Stomach (tissue), 9 donors: ENCODE data around the gene GREB1. TPM values are rescaled to one million over a fixed set of nuclear protein-coding genes. Genes with fewer than 3 reads are reported as not detected.

Experiments
- DNase-seq, 2 donors: peaks; one replicate each; pipeline versions ENCODE4 v3.0.0 to v3.0.0-alpha.2; 2013 to 2019
- H3K27ac ChIP-seq, 5 donors: fragments of 200-600 bp in 4 of 5; sonication (generic) in 4 of 5; one replicate each; pipeline ENCODE4 v1.5.1; 2013 to 2019; ENCODE audit warnings: mild to moderate bottlenecking in 1 of 5, moderate library complexity in 1 of 5
- H3K27me3 ChIP-seq, 3 donors: fragments of 200-600 bp; sonication (generic); one replicate each; pipeline ENCODE4 v1.5.1; 2017 to 2019; ENCODE audit warnings: mixed run types in 1 of 3
- H3K36me3 ChIP-seq, 4 donors: fragments of 200-600 bp; sonication (generic); 1 replicate in 3 of 4; 2 replicates in 1 of 4; pipeline ENCODE4 v1.5.1; 2016 to 2019
- H3K4me1 ChIP-seq, 4 donors: fragments of 200-600 bp; sonication (generic); one replicate each; pipeline ENCODE4 v1.5.1; 2016 to 2019
- H3K4me3 ChIP-seq, 4 donors: fragments of 200-600 bp; sonication (generic) in 3 of 4; one replicate each; pipeline ENCODE4 v1.5.1; 2016 to 2019; ENCODE audit warnings: mild to moderate bottlenecking in 1 of 4
- H3K9me3 ChIP-seq, 4 donors: fragments of 200-600 bp; sonication (generic); one replicate each; pipeline ENCODE4 v1.5.1; 2016 to 2019
- CTCF ChIP-seq, 7 experiments: fragments of 450-650 bp in 4 of 7; fragments of 200-600 bp in 3 of 7; sonication (generic) in 3 of 7; IDR thresholded peaks; one replicate each; pipeline ENCODE4 v1.5.1; 2016 to 2019; ENCODE audit warnings: antibody characterized with exemption in 7 of 7, control low read depth in 2 of 7, mild to moderate bottlenecking in 1 of 7
- EP300 ChIP-seq: sonication (generic); formaldehyde crosslinking; IDR thresholded peaks from one replicate; pipeline ENCODE4 v1.6.1; 2017; ENCODE audit warnings: antibody characterized with exemption
- POLR2A ChIP-seq, 4 donors: fragments of 450-650 bp; IDR thresholded peaks; one replicate each; pipeline ENCODE4 v1.6.1; 2016; ENCODE audit warnings: antibody characterized with exemption in 4 of 4, control low read depth in 2 of 4, mild to moderate bottlenecking in 1 of 4, moderate library complexity in 1 of 4
- POLR2AphosphoS5 ChIP-seq, 3 donors: sonication (generic); formaldehyde crosslinking; IDR thresholded peaks; one replicate each; pipeline ENCODE4 v1.6.1; 2016; ENCODE audit warnings: antibody characterized with exemption in 3 of 3
- WGBS, 5 donors: extraction: QIAGEN DNeasy Blood & Tissue Kit in 3 of 5; methylation state at CpG; one replicate each; pipeline versions ENCODE4 v1.1.5 to v1.1.7; 2013 to 2018; 5-methylcytosine and 5-hydroxymethylcytosine counted together
- intact Hi-C: fragments of 100-400 bp; cut with DNase I; formaldehyde crosslinking; loops from one replicate; pipeline ENCODE4 v1.15.1; 2023; ENCODE audit warnings: low total_unique reads
- polyA plus RNA-seq, 3 donors: library from polyadenylated mRNA; stranded (reverse); fragments of 200-250 nt; gene quantifications; one replicate each; pipeline ENCODE4 v1.2.3, GENCODE V29; 2013
- total RNA-seq, 5 donors: library from RNA; depleted of rRNA; stranded (reverse); fragments of >200 nt; gene quantifications; one replicate each; pipeline versions ENCODE4 v1.1.0 to v1.2.3, GENCODE V29; 2014 to 2016
- donor health status: healthy with polysubstance abuse.
- donor health status: Bipolar disorder and iron deficiency.
- donor health status: healthy.

GREB1 gene
- total and polyA plus RNA-seq, 8 donors = 0.88 to 37.9 (median 3.6) TPM

DNA sequence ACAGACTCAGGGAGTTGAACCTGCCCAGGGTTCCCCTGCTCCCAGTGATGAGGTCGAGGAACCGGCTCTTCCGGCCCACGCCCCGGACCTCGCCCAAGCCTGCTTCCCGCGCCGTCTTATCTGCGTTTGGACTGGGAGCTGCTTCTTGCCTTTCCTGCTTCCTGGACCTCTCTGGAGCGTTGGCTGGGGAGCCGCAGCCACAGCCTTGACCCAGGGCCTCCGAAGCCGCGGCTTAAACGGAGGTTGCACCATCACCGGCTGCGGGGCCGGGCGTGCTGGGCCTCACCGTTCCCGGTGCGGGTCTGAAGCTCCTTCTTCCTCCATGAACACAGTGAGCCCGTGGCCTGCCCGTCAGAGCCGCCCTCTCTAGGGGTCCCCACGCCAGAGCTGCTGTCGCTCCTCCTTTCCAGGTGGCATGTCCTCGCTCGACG, 122.8 kb downstream of the GREB1 start:
- Histone ChIP-seq H3K27me3 (peaks cover 0 to 32% (median 1%) of the 10 kb centered on the region in 3 donors), H3K9me3 (no peaks in the 10 kb centered on the region), H3K36me3 (no peaks in the 10 kb centered on the region), H3K4me1 (peaks cover 0 to 5% (median 5%) of the 10 kb centered on the region in 4 donors), H3K27ac (no peak overlapping the region), H3K4me3 (no peak overlapping the region)
- 41 to 82% (median 51%) methylated on average over 6 to 31 of the region's 31 CpGs for WGBS, 5 donors
- intact Hi-C loops = no loop called here
- TF ChIP-seq CTCF (IDR thresholded peaks at IDR 0.05) (no peak), POLR2A (IDR thresholded peaks at IDR 0.05) (no peak), EP300 (no peak), POLR2AphosphoS5 (IDR thresholded peaks at IDR 0.05) (no peak)
- peak; percentile 58 to 76 for DNase-seq

- intact Hi-C loops = no loop called here
- no peak overlapping the region for H3K4me3 ChIP-seq
- H3K27me3 ChIP-seq = peaks cover 0 to 37% (median 0%) of the 10 kb centered on the region in 3 donors
- TF ChIP-seq CTCF (IDR thresholded peaks at IDR 0.05) (no peak), POLR2A (IDR thresholded peaks at IDR 0.05) (no peak), POLR2AphosphoS5 (IDR thresholded peaks at IDR 0.05) (no peak), EP300 (no peak)
- DNase-seq = no peak
- WGBS, 5 donors = 87 to 94% (median 89%) methylated on average over 10 to 11 of the region's 11 CpGs
- H3K27ac ChIP-seq = no peak overlapping the region
- no peaks in the 10 kb centered on the region for H3K9me3 ChIP-seq
- no peaks in the 10 kb centered on the region for H3K36me3 ChIP-seq
- H3K4me1 ChIP-seq = peaks cover 0 to 5% (median 5%) of the 10 kb centered on the region in 4 donors
Measured at GRCh38 chr2:11657195-11657594, 123.3 kb downstream of the GREB1 start.

GRCh38 chr2:11657646-11658045, 123.8 kb downstream of the GREB1 start:
- Histone ChIP-seq H3K9me3 (peaks cover 0 to 3% (median 2%) of the 10 kb centered on the region in 4 donors), H3K36me3 (no peaks in the 10 kb centered on the region), H3K27me3 (peaks cover 0 to 37% (median 0%) of the 10 kb centered on the region in 3 donors), H3K4me3 (no peak overlapping the region), H3K27ac (no peak overlapping the region), H3K4me1 (peaks cover 0 to 5% (median 5%) of the 10 kb centered on the region in 4 donors)
- TF ChIP-seq POLR2A (IDR thresholded peaks at IDR 0.05) (no peak), CTCF (IDR thresholded peaks at IDR 0.05) (no peak), EP300 (no peak), POLR2AphosphoS5 (IDR thresholded peaks at IDR 0.05) (no peak)
- 78 to 90% (median 89%) methylated on average over 11 of the region's 11 CpGs for WGBS, 5 donors
- no peak for DNase-seq
- intact Hi-C loops = no loop called here

DNA sequence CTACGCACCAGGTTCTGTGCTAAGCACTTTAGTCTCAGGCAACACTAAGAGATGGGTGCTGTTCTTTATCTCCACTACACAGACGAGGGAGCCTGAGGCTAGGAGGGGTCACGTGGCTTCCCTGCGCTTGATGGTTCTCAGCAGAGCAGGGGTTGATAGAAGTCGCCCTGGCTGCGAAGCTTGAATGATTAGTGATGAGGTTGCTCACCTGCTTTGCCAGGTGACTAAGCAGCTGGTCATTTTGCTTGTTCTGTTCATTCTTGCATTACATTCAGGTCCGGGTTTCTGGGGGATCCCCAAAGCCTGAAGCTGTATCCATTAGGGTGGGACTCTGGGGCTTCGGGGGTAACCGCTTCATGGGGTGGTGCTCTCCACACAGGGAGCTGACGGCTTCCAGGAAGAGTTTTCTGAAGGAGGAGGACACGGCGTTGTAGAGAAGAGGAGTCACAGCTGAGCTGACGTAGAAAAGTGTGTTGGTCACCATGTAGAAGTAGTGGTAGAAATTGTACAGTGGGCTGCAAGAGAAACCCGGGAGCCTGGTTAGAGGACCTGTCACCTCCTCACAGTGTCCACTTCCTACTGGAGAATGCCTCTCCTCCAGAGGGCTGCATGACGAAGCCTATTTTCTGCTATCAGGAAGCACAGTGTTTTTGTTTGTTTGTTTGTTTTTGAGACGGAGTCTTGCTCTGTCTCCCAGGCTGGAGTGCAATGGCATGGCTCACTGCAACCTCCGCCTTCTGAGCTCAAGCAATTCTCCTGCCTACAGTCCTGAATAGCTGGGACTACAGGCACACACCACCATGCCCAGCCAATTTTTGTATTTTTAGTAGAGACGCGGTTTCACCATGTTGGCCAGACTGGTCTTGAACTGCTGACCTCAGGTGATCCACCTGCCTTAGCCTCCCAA, 124.6 kb downstream of the GREB1 start:
- 80 to 84% (median 82%) methylated on average over 19 of the region's 19 CpGs for WGBS, 5 donors
- Histone ChIP-seq H3K4me1 (peaks cover 0 to 5% (median 5%) of the 10 kb centered on the region in 4 donors), H3K27ac (no peak overlapping the region), H3K4me3 (no peak overlapping the region), H3K9me3 (peaks cover 0 to 10% (median 8%) of the 10 kb centered on the region in 4 donors), H3K36me3 (no peaks in the 10 kb centered on the region), H3K27me3 (peaks cover 0 to 37% (median 0%) of the 10 kb centered on the region in 3 donors)
- no peak for TF ChIP-seq CTCF (IDR thresholded peaks at IDR 0.05)
- no peak for TF ChIP-seq EP300
- TF ChIP-seq POLR2A (IDR thresholded peaks at IDR 0.05) = no peak
- no peak for TF ChIP-seq POLR2AphosphoS5 (IDR thresholded peaks at IDR 0.05)
- intact Hi-C loops = no loop called here
- no peak for DNase-seq
